HG03108 (cell line): Measurements from ENCODE around the gene LCNL1.
"Not testable (repeated sequence)": the region's sequence is repeated elsewhere in the genome, so short reads cannot be mapped to it uniquely, and the experiment has no call there.

Source experiments
- ATAC-seq: cut with Tn5 transposase; IDR thresholded peaks from one replicate; pipeline ENCODE4 v1.9.1; 2021; ENCODE audit warnings: moderate library complexity; ENCODE audit not compliant: unreplicated experiment

LCNL1 gene

GRCh38 chr9:137021979-137022661, 39.3 kb downstream of the LCNL1 start:
- ATAC-seq = no peak

GRCh38 chr9:137022662-137023008, 39.8 kb downstream of the LCNL1 start:
- ATAC-seq = no peak

- ATAC-seq = no peak
Measured at GRCh38 chr9:137023157-137023556, 40.4 kb downstream of the LCNL1 start.

- no peak for ATAC-seq
Measured at GRCh38 chr9:137023583-137023991, 40.8 kb downstream of the LCNL1 start.

GRCh38 chr9:137025517-137025966, 42.7 kb downstream of the LCNL1 start:
- no peak for ATAC-seq

GRCh38 chr9:137026384-137026783, 43.6 kb downstream of the LCNL1 start:
- ATAC-seq = no peak

- ATAC-seq = no peak
Measured at GRCh38 chr9:137026828-137027227, 44.0 kb downstream of the LCNL1 start.

- ATAC-seq = no peak
Measured at GRCh38 chr9:137027369-137028262, 44.8 kb downstream of the LCNL1 start, which contains the start of gene ABCA2. Gene ABCA2, minus strand, starts transcription at chr9:137028237. Its CDS starts 97 bp downstream, at chr9:137028140.

GRCh38 chr9:137028263-137029057, 45.7 kb downstream of the LCNL1 start:
- ATAC-seq = peak; percentile 13

GRCh38 chr9:137029058-137029936, 46.5 kb downstream of the LCNL1 start:
- ATAC-seq = peak; percentile 31

GRCh38 chr9:137030006-137030405, 47.2 kb downstream of the LCNL1 start:
- ATAC-seq = no peak

- no peak for ATAC-seq
Measured at GRCh38 chr9:137030538-137031527, 48.0 kb downstream of the LCNL1 start.

- no peak for ATAC-seq
Measured at GRCh38 chr9:137031904-137032640, 49.3 kb downstream of the LCNL1 start, which contains the start of gene FUT7. Gene FUT7, minus strand, starts transcription at chr9:137032088. Its CDS starts 97 bp downstream, at chr9:137031991.

- no peak for ATAC-seq
Measured at GRCh38 chr9:137032858-137033257, 50.1 kb downstream of the LCNL1 start.

- ATAC-seq = not testable (repeated sequence)
Measured at GRCh38 chr9:137033481-137033880, 50.7 kb downstream of the LCNL1 start.

GRCh38 chr9:137034039-137034708, 51.4 kb downstream of the LCNL1 start:
- peak; percentile 2 for ATAC-seq

GRCh38 chr9:137034709-137035506, 52.1 kb downstream of the LCNL1 start:
- ATAC-seq = peak; percentile 44
